Occipital lobe (tissue), 2 donors: ENCODE results near the gene RTF1. TPM values are rescaled to one million over a fixed set of nuclear protein-coding genes. Genes with fewer than 3 reads are reported as not detected.
A peak's percentile ranks its signal among the peaks of the same experiment; 100 is the strongest.
"Not testable (repeated sequence)": the region's sequence is repeated elsewhere in the genome, so short reads cannot be mapped to it uniquely, and the experiment has no call there.

Experiments
- DNase-seq: peaks from one replicate; lab custom pipeline; 2025; lab: John Stamatoyannopoulos, UW
- total RNA-seq: library from RNA; depleted of rRNA; stranded (reverse); fragments of >200 nt; gene quantifications from one replicate; pipeline ENCODE4 v1.2.3, GENCODE V29; 2014

Gene RTF1
- 59.0 TPM for total RNA-seq

DNA sequence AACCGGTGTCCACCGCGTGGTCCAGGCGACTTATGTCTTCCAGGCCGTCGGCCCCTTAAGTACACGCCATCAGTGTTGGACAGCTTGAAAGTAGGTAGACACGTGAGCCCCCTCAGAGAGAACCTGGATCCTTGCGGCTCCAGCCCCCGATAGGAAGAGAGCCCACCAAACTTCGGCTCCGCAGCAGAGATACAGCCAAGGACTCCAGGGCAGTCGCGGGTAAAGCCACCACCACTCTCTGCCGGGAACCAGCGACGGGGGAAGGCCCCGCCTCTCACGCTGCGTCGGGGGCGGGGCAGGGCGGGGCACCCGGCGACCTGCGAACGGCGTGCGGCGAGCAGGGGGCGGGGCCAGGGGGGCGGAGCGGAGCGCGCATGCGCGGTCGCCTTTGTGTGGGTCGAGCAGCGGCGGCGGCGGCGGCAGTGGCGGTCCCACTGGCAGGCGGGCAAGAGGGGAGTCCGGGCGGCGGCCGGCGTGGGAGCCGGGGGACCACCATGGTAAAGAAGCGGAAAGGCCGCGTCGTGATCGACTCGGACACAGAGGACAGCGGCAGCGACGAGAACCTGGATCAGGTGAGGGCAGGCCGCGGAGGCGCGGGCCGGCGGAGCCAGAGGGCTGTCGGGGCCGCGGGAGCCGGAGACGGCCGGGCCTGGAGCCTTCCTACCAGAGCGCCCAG lies at the start of gene RTF1:
TSS of gene RTF1 (plus strand) at position 354 of the 676 bp plus-strand sequence. CDS start at position 375, 21 bp downstream.
- peak; percentile 92 for DNase-seq

- no peak for DNase-seq
Observed at GRCh38 chr15:41367418-41367817, 49.5 kb upstream of the RTF1 start.

DNA sequence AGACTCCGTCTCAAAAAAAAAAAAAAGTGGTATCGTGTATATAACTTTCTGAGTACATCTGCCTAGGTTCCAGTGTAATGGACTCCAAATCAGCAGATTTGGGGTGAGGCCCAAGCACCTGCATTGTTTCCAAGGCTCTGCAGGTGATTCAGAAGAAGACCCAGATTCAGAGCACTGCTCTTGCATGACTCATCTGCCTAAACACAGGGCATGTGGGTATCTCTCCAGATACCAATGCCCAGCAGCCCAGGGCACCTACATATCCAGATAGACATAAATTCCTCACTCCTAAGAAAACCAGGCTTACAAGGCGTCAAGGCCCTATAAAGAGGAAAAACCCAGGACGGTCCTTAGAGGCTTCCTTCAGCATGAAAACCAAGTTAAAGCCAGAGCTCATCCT lies 38.9 kb upstream of the RTF1 start:
- DNase-seq = no peak

GRCh38 chr15:41383974-41384749 lies 32.7 kb upstream of the RTF1 start:
- not testable (repeated sequence) for DNase-seq

DNA sequence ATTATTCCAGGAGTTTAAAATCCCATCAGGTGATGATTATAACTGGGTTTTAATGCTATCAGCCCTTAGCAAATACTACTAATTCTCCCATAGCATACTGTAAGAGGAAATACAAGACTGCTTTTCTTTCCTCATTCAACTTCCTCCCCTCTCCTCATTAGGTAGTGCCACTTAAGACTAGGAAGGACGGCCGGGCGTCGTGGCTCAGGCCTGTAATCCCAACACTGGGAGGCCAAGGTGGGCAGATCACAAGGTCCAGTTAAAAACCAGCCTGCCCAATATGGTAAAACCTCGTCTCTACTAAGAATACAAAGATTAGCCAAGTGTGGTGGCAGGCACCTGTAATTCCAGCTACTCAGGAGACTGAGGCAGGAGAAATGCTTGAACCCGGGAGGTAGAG lies 29.2 kb upstream of the RTF1 start:
- DNase-seq = no peak

- DNase-seq = no peak
Observed at GRCh38 chr15:41392659-41393058, 24.2 kb upstream of the RTF1 start.

GRCh38 chr15:41394924-41395323 lies 22.0 kb upstream of the RTF1 start:
- DNase-seq = no peak

- DNase-seq = no peak
Observed at GRCh38 chr15:41396111-41396510, 20.8 kb upstream of the RTF1 start.

- DNase-seq = no peak
Observed at GRCh38 chr15:41401904-41402267, 15.0 kb upstream of the RTF1 start.

- DNase-seq = no peak
Observed at GRCh38 chr15:41407341-41407740, 9.6 kb upstream of the RTF1 start.

DNA sequence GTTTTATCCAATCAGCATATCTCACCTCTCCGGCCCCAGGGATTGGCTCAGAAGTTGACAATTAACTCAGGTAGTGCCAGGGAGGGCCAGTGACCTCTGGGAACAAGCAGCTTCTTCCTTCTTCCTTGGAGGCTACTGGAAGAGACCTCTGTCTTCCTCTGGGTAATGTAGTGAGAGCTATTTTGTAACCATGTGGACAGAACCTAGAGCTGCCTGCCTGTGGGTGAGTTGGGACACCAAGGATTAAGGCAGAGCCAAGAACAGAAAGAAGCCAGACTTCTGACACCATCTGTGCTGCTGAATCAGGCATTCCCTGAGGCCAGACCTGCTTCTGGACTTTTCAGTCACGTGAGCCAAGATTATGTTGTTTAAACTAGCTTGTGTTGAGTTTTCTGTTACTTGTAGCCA lies 8.7 kb upstream of the RTF1 start:
- DNase-seq = no peak

DNA sequence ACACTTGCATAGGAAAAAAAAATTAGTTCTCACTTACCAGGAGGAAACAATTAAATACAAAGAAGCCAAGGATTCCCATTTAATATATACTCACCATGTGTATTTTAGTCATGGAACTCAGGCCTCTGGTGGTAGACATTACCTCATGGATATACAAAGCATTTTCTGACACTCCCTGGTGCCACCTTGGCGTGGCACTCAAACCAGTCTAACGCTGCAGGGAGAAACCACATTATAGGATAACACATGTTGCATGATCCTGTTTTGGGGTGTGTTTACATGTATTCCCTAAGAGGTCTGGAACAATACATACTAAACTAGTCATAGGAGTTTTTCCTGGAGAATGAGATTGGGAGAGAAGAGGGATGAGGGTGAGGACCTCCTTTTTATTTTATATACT lies 5.9 kb upstream of the RTF1 start:
- no peak for DNase-seq

- DNase-seq = no peak
Observed at GRCh38 chr15:41411441-41411840, 5.5 kb upstream of the RTF1 start.

DNA sequence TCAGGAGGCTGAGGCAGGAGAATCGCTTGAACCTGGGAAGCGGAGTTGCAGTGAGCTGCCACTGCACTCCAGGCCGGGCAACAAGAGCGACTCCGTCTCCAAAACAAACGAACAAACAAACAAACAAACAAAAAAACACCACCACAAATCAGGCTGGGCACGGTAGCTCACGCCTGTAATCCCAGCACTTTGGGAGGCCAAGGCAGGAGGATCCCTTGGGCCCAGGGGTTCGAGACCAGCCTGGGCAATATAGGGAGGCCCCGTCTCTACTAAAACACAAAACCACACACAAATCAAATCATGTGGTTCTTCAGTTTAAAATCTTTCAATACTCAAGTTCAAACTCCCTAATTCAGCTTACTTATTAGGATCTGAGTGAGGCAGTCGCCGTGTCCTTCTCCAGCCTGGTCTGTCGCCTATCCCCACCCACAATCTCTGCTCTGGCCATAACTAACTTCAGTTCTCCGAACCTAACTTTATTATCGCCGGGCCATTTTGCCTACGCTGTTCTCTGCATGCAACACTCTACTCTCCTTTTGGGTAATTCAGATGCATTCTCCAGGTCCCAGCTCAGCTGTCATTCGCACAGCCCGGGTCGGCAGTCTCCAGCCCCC lies 660 bp upstream of the RTF1 start:
- no peak for DNase-seq

GRCh38 chr15:41417418-41418195 lies 712 bp downstream of the RTF1 start:
- DNase-seq = no peak

- no peak for DNase-seq
Observed at GRCh38 chr15:41423979-41424659, 7.2 kb downstream of the RTF1 start.

DNA sequence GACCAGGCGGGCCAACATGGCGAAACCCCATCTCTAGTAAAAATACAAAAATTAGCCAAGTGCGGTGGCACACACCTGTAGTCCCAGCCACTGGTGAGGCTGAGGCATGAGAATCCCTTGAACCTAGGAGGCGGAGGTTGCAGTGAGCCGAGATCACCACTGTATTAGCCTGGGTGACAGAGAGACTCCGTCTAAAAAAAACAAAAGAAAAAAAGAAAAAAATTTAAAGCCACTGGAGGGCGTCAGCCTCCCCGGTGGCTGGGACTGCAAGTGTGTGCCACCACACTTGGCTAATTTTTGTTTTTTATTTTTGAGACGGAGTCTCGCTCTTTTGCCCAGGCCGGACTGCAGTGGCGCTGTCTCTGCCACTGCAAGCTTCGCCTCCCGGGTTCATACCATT lies 7.9 kb downstream of the RTF1 start:
- DNase-seq = no peak

DNA sequence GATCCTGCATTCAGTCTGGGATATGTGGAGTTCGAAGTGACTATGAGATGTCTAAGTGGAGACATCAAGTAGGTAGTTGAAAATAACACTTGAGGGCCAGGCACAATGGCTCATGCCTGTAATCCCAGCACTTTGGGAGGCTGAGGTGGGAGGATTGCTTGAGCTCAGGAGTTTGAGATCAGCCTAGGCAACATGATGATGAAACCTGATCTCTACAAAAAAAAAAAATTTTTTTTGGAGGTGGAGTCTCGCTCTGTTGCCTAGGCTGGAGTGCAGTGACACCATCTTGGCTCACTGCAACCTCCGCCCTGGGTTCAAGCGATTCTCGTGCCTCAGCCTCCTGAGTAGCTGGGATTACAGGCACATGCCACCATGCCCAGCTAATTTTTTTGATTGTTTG lies 9.0 kb downstream of the RTF1 start:
- not testable (repeated sequence) for DNase-seq

- DNase-seq = no peak
Observed at GRCh38 chr15:41429003-41429890, 12.4 kb downstream of the RTF1 start.

DNA sequence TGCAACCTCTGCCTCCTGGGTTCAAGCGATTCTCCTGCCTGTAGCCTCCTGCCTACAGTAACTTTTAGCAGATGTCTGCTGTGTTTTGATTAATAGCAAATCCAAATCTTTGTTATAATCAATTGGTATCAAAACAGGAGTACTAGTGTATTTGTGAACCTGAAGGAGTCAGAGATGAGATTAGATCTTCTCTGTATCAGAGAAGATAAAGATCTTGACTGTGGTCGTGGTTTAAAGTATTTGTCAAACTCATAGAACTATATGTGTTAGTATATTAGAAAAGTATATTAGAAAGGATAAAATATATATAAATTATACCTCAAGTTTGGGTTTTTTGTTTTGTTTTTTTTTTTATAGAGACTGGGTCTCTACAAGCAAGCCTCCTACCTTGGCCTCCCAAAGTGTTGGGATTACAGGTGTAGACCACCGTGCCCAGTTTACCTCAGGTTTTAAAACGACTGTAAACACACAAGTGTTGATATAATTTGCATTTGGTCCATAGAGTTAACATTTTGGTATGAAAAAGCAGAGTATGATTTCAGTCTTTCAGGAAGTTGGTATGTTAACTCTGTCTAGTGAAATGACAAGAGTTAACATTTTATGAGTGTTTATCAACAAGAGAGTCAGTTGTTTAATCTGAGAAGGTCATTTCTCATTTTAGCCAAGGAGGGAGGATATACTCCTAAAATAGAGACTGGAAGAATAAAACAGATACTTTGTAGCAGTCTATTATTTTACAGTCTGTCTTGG lies 18.3 kb downstream of the RTF1 start:
- DNase-seq = no peak
